Upper lobe of left lung (tissue), 4 donors: ENCODE measurements around the gene SERPINH1.

ENCODE experiments used
- POLR2A ChIP-seq, 4 donors: fragments of 450-650 bp; IDR thresholded peaks; one replicate each; pipeline ENCODE4 v1.5.1; 2016 to 2017; ENCODE audit warnings: antibody characterized with exemption in 4 of 4, mild to moderate bottlenecking in 2 of 4
- TF ChIP-seq, protein P1 (sequence below), 6 experiments: fragments of 450-650 bp in 4 of 6; fragments of 200-600 bp in 2 of 6; sonication (generic) in 2 of 6; IDR thresholded peaks; one replicate each; pipeline ENCODE4 v1.5.1; 2016 to 2019; ENCODE audit warnings: antibody characterized with exemption in 6 of 6

DNA sequence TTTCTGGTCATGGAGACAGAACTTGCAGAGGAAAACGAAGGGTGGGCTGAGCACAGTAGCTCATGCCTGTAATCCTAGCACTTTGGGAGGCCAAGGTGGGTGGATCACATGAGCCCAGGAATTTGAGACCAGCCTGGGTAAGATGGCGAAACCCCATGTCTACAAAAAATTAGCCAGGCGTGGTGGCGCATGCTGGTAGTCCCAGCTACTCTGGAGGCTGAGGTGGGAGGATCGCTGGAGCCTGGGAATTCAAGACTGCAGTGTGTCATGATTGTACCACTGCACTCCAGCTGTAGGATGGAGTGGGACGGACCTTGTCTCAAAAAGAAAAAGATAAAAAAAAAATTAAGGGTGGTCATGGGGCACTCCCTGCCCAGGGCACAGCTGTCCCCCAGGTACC is 5.9 kb downstream of the SERPINH1 start:
- no peak for TF ChIP-seq POLR2A (IDR thresholded peaks at IDR 0.05)
- TF ChIP-seq, protein P1, sequence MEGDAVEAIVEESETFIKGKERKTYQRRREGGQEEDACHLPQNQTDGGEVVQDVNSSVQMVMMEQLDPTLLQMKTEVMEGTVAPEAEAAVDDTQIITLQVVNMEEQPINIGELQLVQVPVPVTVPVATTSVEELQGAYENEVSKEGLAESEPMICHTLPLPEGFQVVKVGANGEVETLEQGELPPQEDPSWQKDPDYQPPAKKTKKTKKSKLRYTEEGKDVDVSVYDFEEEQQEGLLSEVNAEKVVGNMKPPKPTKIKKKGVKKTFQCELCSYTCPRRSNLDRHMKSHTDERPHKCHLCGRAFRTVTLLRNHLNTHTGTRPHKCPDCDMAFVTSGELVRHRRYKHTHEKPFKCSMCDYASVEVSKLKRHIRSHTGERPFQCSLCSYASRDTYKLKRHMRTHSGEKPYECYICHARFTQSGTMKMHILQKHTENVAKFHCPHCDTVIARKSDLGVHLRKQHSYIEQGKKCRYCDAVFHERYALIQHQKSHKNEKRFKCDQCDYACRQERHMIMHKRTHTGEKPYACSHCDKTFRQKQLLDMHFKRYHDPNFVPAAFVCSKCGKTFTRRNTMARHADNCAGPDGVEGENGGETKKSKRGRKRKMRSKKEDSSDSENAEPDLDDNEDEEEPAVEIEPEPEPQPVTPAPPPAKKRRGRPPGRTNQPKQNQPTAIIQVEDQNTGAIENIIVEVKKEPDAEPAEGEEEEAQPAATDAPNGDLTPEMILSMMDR (IDR thresholded peaks at IDR 0.05) = no peak
